SIG-M5 treated with dmso at 0.1 percent for 504 hours (cell line): Measurements from ENCODE around the gene RNF6.
A peak's percentile ranks its signal among the peaks of the same experiment; 100 is the strongest.

Experiments
- DNase-seq: peaks from one replicate; lab custom pipeline; 2025; ENCODE audit not compliant: unreplicated experiment; lab: John Stamatoyannopoulos, UW

RNF6 gene

DNA sequence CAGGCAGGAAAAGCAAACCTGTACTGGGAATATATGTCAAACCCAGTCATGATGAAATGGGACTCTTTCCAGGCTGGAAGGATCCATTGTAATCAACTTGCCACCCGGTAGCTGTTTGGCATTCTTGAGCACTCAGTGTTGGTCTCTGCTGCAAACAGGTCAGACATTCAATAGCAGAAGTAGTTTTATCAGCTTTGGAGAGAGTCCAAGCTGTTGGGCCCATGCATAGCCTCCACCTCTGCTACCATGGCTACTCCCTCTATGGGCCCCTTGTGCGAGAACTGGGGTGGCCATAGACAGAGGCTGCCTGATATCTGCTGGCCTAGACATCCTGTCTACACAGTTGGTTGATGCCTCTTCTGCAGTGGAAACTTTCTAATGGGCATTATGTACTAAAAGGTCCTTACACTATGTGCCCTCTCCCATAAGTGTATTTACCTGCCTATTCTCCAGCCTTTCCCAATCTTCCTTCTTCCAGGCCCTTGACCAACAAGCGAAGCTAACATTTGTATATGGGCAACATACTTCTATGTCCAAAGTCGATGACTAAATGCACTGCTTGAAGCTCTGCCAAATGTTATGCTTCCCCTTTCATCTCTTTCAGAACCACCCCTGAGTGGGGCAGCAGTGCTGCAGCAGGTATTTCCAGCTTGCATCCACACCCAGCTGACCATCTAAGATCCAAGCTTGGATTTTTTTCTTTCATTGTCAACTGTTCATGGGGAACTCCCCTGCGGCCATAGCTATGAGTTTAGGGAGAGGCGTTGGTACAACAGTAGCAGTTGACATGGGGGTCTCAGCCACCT, 5.3 kb upstream of the RNF6 start:
- DNase-seq = no peak

DNA sequence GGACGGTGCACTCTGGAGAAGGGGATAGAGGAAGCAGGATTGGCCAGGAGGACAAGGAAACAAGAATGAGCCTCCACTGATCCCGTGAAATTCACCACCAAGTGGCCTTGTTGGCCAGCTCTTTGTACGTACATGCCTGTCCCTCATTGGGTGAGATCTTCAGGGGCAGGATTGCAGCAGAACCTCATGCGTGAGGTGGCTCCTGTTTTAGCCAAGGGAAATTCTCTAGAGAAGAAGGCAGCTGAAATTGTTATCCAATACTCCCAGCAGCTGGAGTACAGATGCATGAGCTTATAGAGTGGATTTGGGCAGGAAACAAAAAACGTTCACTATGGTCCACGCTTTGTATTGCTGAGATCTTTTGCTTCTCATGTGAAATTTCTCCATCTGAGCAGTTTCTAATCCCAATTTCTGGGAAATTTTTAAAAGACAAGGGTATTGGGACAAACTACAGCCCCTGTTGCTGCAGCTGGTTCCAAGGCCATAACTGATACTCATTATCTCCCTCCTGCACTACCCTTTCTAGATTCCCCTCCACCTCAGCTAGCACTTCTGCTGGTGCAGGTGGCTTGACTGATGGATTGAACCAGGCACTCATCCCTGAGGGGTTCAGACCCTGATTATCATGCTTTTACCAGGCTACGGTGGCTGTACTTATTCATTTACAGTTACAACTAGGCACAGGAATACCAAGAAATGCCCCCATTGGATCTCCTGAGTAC, 3.9 kb upstream of the RNF6 start:
- DNase-seq = no peak

- DNase-seq = peak; percentile 79
These were observed 469 bp upstream of the RNF6 start for GRCh38 chr13:26222520-26223046.

GRCh38 chr13:26221399-26221720, 754 bp downstream of the RNF6 start:
- DNase-seq = peak; percentile 88

GRCh38 chr13:26220575-26220974, 1.5 kb downstream of the RNF6 start:
- DNase-seq = peak; percentile 13

GRCh38 chr13:26219726-26220125, 2.4 kb downstream of the RNF6 start:
- DNase-seq = no peak

- DNase-seq = no peak
These were observed 6.1 kb downstream of the RNF6 start for GRCh38 chr13:26216042-26216441.

- no peak for DNase-seq
These were observed 8.1 kb downstream of the RNF6 start for GRCh38 chr13:26213982-26214381.

- no peak for DNase-seq
These were observed 8.8 kb downstream of the RNF6 start for GRCh38 chr13:26213345-26213744.

DNA sequence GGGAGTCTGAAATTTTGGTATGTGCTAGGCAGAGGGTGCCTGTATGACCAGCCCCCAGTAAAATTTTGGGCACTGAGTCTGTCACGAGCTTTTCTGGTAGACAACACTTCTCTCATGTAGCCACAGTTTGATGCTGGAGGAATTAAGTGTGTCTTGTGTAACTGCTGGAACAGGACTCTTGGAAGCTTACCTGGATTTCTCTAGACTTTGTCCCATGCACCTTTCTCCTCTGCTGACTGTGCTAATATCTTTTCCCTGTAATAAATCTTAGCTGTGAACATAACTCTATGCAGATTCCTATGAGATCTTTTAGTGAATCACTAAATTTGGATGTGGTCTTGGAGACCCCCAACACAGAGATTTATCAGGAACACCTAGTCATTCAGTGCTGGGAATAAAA, 13.8 kb downstream of the RNF6 start:
- no peak for DNase-seq

GRCh38 chr13:26202365-26202972, 19.6 kb downstream of the RNF6 start:
- no peak for DNase-seq

DNA sequence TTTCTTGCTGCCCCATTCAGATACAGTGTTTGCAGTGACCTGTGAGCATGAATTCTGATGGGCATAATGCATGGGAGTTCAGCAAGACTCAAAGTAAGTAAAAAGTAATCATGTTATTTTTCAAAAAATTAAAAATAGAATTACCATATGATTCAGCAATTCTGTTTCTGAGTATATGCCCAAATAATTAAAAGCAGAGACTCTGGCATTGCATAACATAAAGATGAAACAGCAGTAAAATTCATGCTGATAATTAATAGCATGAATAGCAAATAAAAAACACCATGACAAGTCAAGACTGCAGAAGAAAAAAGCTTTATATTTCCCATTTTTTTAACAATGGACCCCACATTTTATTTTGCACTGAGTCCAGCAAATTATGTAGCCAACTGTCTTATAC, 21.3 kb downstream of the RNF6 start:
- DNase-seq = no peak

GRCh38 chr13:26198116-26198515, 24.0 kb downstream of the RNF6 start:
- DNase-seq = no peak

- DNase-seq = no peak
These were observed 24.8 kb downstream of the RNF6 start for GRCh38 chr13:26197298-26197697.

GRCh38 chr13:26186995-26187394, 35.1 kb downstream of the RNF6 start:
- DNase-seq = no peak

DNA sequence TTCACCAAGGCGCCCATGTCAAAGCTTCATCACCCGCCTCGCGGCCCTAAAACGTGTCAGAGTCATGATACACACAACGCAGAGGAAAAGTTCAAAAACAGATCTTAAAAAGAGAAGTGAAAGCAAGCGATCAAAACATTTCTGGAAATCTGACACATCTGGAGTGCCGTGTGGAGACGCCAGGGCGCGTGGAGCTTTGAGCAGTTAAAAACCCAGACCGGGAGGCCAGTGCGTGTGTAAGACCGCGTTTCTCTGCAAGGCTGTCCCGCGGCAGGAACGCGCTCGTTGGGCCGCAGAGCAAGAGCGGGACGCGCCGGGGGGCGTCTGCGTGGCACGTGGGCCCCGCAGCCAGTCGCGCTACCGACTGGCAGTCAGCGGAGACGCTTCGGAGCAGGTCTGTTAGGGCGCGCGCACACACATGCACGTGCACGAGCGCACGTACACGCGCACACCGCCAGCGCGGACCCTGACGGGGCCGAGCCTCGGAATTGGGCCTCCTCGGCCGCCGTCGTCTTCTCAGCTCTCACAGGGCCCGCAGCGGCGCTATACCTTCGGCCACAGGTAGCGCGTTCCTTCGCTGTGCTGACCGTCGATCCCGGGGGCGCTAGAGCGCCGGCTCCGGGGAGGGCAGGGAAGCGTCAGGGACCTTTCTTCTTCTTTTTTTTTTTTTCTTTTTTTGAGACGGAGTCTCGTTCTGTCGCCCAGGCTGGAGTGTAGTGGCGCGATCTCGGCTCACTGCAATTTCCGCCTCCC, 35.8 kb downstream of the RNF6 start:
- peak; percentile 94 for DNase-seq

GRCh38 chr13:26185720-26186117, 36.4 kb downstream of the RNF6 start:
- DNase-seq = no peak

- peak; percentile 69 for DNase-seq
These were observed 37.3 kb downstream of the RNF6 start for GRCh38 chr13:26184791-26185250.

- no peak for DNase-seq
These were observed 38.7 kb downstream of the RNF6 start for GRCh38 chr13:26183416-26183815.

DNA sequence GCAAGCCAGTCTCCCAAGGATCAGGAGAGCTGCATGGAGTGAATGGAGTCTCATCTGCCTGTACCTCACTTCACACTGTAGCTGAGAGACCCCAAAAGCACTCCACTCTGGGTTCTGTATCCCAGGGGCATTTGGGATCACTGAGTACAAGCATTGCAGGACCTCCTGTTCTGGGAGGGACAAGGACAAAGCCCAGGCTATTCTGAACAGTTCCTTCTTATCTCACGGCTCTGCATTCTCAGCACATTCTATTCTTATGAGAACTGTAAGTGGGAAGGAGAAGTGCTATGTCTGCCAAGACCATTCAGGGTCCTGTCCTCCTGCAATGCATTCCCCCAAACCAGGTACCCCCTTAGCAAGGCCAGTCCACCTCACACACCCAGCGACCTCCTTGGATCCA, 42.8 kb downstream of the RNF6 start:
- no peak for DNase-seq

DNA sequence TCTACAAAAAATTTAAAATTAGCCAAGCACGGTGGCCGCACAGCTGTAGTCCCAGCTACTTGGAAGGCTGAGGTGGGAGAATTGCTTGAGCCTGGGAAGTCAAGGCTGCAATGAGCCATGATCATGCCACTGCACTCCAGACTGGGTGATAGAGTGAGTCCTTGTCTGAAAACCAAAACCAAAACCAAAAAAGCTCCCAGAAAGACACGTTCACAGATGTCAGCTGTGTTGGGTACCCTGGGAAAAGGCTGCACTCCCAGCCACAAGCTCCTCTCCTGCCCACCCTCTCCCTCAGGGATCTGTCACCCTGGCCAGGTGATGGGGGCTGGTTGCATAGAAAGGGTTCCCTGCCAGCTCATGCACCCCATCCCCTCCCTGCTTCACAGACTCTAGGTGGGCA, 53.3 kb downstream of the RNF6 start:
- no peak for DNase-seq
